SU-DHL-6 (cell line): ENCODE measurements around the gene CAPN13.

ENCODE experiments used
- H2AFZ ChIP-seq: fragments of 200-600 bp; sonication (generic); 2 replicates; pipeline ENCODE4 v1.6.1; 2014; ENCODE audit warnings: low read depth, mild to moderate bottlenecking, moderate library complexity, mixed read lengths, antibody characterized with exemption, low read length; ENCODE audit not compliant: severe bottlenecking
- H3F3A ChIP-seq: fragments of 200-600 bp; shearing (Covaris generic); 2 replicates; pipeline ENCODE4 v1.6.0; 2016; ENCODE audit warnings: antibody characterized with exemption, mild to moderate bottlenecking; ENCODE audit not compliant: insufficient read depth
- H3K27ac ChIP-seq: fragments of 200-600 bp; sonication (generic); 2 replicates; pipeline ENCODE4 v1.5.1; 2016; ENCODE audit warnings: low read depth, mild to moderate bottlenecking, low read length, moderate library complexity, mixed read lengths
- H3K27me3 ChIP-seq: fragments of 200-600 bp; sonication (generic), shearing (Covaris generic); 2 replicates; pipeline ENCODE4 v1.6.0; 2014; ENCODE audit warnings: mild to moderate bottlenecking, low read length
- H3K36me3 ChIP-seq: fragments of 200-600 bp; sonication (generic); 2 replicates; pipeline ENCODE4 v1.6.1; 2014; ENCODE audit warnings: mild to moderate bottlenecking, low read length, mixed read lengths
- H3K4me2 ChIP-seq: fragments of 300-600, 200-600 bp; shearing (Covaris generic), sonication (generic); 2 replicates; pipeline ENCODE4 v1.6.0; 2014; ENCODE audit warnings: low read length, low read depth, mild to moderate bottlenecking; ENCODE audit not compliant: poor library complexity, severe bottlenecking
- H3K4me3 ChIP-seq: fragments of 200-600 bp; sonication (generic); 2 replicates; pipeline ENCODE4 v1.5.1; 2014; ENCODE audit warnings: antibody characterized with exemption, low read length, mild to moderate bottlenecking, mixed read lengths; ENCODE audit not compliant: insufficient read depth, poor library complexity, severe bottlenecking
- H3K79me2 ChIP-seq: fragments of 200-600 bp; sonication (generic); 2 replicates; pipeline ENCODE4 v1.6.1; 2014; ENCODE audit warnings: mild to moderate bottlenecking, low read length, moderate library complexity; ENCODE audit not compliant: insufficient read depth
- H3K9ac ChIP-seq: fragments of 200-600 bp; sonication (generic); 2 replicates; pipeline ENCODE4 v1.7.0; 2014; ENCODE audit warnings: mild to moderate bottlenecking, low read length
- H3K9me2 ChIP-seq: fragments of 200-600 bp; sonication (generic); replicated peaks from 2 replicates; pipeline ENCODE4 v1.6.1; 2014; ENCODE audit warnings: low read length; ENCODE audit not compliant: insufficient read depth
- H3K9me3 ChIP-seq: fragments of 200-600 bp; sonication (generic); 2 replicates; pipeline ENCODE4 v1.6.1; 2014; ENCODE audit warnings: low read length, mixed read lengths; ENCODE audit not compliant: insufficient read depth
- H4K20me1 ChIP-seq: fragments of 200-600 bp; sonication (generic); 2 replicates; pipeline ENCODE4 v1.6.1; 2014; ENCODE audit warnings: low read depth, mild to moderate bottlenecking, antibody characterized with exemption, low read length, moderate library complexity, mixed read lengths
- EZH2phosphoT487 ChIP-seq: fragments of 200-600 bp; sonication (generic), shearing (Covaris generic); conservative IDR thresholded peaks from 2 replicates; pipeline ENCODE4 v1.6.1; 2018; ENCODE audit warnings: mild to moderate bottlenecking, antibody characterized with exemption, low read length, moderate library complexity, mixed read lengths
- TF ChIP-seq, protein P1 (sequence below): fragments of 200-600 bp; sonication (generic); IDR thresholded peaks from one replicate; pipeline ENCODE4 v1.5.1; 2017; ENCODE audit warnings: antibody characterized with exemption, mild to moderate bottlenecking, low read length, moderate library complexity; ENCODE audit not compliant: insufficient read depth, poor library complexity, severe bottlenecking

CAPN13 gene

GRCh38 chr2:30677231-30677630 is 130.0 kb downstream of the CAPN13 start:
- Histone ChIP-seq H3K4me2 (no peak overlapping the region), H4K20me1 (no peaks in the 10 kb centered on the region), H3K9ac (no peak overlapping the region), H3K9me3 (no peaks in the 10 kb centered on the region), H3K27me3 (no peaks in the 10 kb centered on the region), H3K27ac (no peak overlapping the region), H3K4me3 (no peak overlapping the region), H3K79me2 (no peaks in the 10 kb centered on the region), H3K9me2 (no peaks in the 10 kb centered on the region), H2AFZ (no peak overlapping the region), H3F3A (no peaks in the 10 kb centered on the region), H3K36me3 (no peaks in the 10 kb centered on the region)
- no peak for TF ChIP-seq EZH2phosphoT487

- Histone ChIP-seq H4K20me1 (no peaks in the 10 kb centered on the region), H3K36me3 (no peaks in the 10 kb centered on the region), H3K79me2 (no peaks in the 10 kb centered on the region), H2AFZ (no peak overlapping the region), H3K4me2 (no peak overlapping the region), H3K27me3 (no peaks in the 10 kb centered on the region), H3K4me3 (no peak overlapping the region), H3K9me2 (no peaks in the 10 kb centered on the region), H3K9me3 (no peaks in the 10 kb centered on the region), H3K9ac (no peak overlapping the region), H3K27ac (no peak overlapping the region), H3F3A (no peaks in the 10 kb centered on the region)
- no peak for TF ChIP-seq EZH2phosphoT487
- TF ChIP-seq, protein P1, sequence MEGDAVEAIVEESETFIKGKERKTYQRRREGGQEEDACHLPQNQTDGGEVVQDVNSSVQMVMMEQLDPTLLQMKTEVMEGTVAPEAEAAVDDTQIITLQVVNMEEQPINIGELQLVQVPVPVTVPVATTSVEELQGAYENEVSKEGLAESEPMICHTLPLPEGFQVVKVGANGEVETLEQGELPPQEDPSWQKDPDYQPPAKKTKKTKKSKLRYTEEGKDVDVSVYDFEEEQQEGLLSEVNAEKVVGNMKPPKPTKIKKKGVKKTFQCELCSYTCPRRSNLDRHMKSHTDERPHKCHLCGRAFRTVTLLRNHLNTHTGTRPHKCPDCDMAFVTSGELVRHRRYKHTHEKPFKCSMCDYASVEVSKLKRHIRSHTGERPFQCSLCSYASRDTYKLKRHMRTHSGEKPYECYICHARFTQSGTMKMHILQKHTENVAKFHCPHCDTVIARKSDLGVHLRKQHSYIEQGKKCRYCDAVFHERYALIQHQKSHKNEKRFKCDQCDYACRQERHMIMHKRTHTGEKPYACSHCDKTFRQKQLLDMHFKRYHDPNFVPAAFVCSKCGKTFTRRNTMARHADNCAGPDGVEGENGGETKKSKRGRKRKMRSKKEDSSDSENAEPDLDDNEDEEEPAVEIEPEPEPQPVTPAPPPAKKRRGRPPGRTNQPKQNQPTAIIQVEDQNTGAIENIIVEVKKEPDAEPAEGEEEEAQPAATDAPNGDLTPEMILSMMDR: no peak
These were observed 131.5 kb downstream of the CAPN13 start for GRCh38 chr2:30675758-30676157.

GRCh38 chr2:30673127-30673526 is 134.1 kb downstream of the CAPN13 start:
- Histone ChIP-seq H3K4me2 (no peak overlapping the region), H3K9ac (no peak overlapping the region), H3K4me3 (no peak overlapping the region), H2AFZ (no peak overlapping the region), H3K27me3 (no peaks in the 10 kb centered on the region), H3F3A (no peaks in the 10 kb centered on the region), H3K27ac (no peak overlapping the region), H3K79me2 (no peaks in the 10 kb centered on the region), H3K36me3 (no peaks in the 10 kb centered on the region), H3K9me3 (peaks cover 8% of the 10 kb centered on the region; the same call in 1 of the 2 replicates), H4K20me1 (no peaks in the 10 kb centered on the region), H3K9me2 (no peaks in the 10 kb centered on the region)
- TF ChIP-seq, protein P1: no peak
- no peak for TF ChIP-seq EZH2phosphoT487
